ENCODE measurements around the gene EPHB6.

- TF ChIP-seq ZNF274 (IDR thresholded peaks at IDR 0.05; ENCODE audit: low read depth, low read length), result no peak
- TF ChIP-seq POLR2AphosphoS5 (IDR thresholded peaks at IDR 0.05; ENCODE audit: low read depth, low read length), result no peak
Observed at GRCh38 chr7:142866361-142867096, 11.7 kb downstream of the EPHB6 start.
